Endothelial cell of umbilical vein (primary cell): ENCODE data around the gene TBC1D24. TPM values are rescaled to one million over a fixed set of nuclear protein-coding genes. Genes with fewer than 3 reads are reported as not detected.

Experiments used
- BruUV-seq: library from RNA; stranded (reverse); fragments of 400-500 nt; replicated peaks from 2 replicates; lab custom pipeline; 2021; lab: Mats Ljungman, UMichigan
- CTCF ChIA-PET: fragments of 300-600, 350-600 bp; sonication (Branson Sonifier 250); formaldehyde crosslinking; loops from one replicate; lab custom pipeline; 2021; ENCODE audit warnings: antibody characterized with exemption, inconsistent platforms; lab: Charles Lee
- POLR2A ChIA-PET: fragments of 300-600, 350-600 bp; sonication (Branson Sonifier 250); formaldehyde crosslinking; loops from one replicate; lab custom pipeline; 2021; ENCODE audit warnings: antibody characterized with exemption, inconsistent platforms; lab: Charles Lee
- DNase-seq: peaks from one replicate; pipeline ENCODE4 v3.0.0-alpha.2; 2011; ENCODE audit warnings: low read depth, low spot score
- FAIRE-seq: peaks from 2 replicates; lab custom pipeline; 2011; peaks lifted over from hg19 to GRCh38; lab: Jason Lieb, UNC
- H2AFZ ChIP-seq: 2 replicates; pipeline ENCODE4 v1.6.0; 2012; ENCODE audit warnings: low read depth, low read length, control low read depth, inconsistent platforms
- H3K27ac ChIP-seq: 2 replicates; pipeline ENCODE4 v1.5.1; 2011; ENCODE audit warnings: low read depth, mild to moderate bottlenecking, control low read depth, low read length, moderate library complexity; ENCODE audit not compliant: insufficient read depth
- H3K27me3 ChIP-seq, 2 experiments: 2 replicates each; pipeline versions ENCODE4 v1.6.0 to v1.6.1; 2011; ENCODE audit warnings: low read length in 2 of 2, mixed read lengths in 1 of 2; ENCODE audit not compliant: control insufficient read depth in 2 of 2, insufficient read depth in 2 of 2
- H3K36me3 ChIP-seq, 2 experiments: 2 replicates in 1 of 2; 3 replicates in 1 of 2; pipeline ENCODE4 v1.5.1; 2011; ENCODE audit warnings: low read length in 2 of 2, mild to moderate bottlenecking in 1 of 2, moderate library complexity in 1 of 2; ENCODE audit not compliant: control insufficient read depth in 2 of 2, insufficient read depth in 2 of 2; ENCODE audit errors: extremely low read depth in 1 of 2
- H3K4me1 ChIP-seq: 3 replicates; pipeline ENCODE4 v1.5.1; 2011; ENCODE audit warnings: mild to moderate bottlenecking, low read length; ENCODE audit not compliant: control insufficient read depth, insufficient read depth; ENCODE audit errors: extremely low read depth
- H3K4me2 ChIP-seq: 2 replicates; pipeline ENCODE4 v1.6.1; 2011; ENCODE audit warnings: low read length, control low read depth, mixed read lengths; ENCODE audit not compliant: insufficient read depth
- H3K4me3 ChIP-seq, 3 experiments: fragments of 200-600 bp in 1 of 3; sonication (generic), shearing (Covaris generic) in 1 of 3; replicated peaks in 1 of 3; 2 replicates each; pipeline ENCODE4 v1.5.1; 2011 to 2016; ENCODE audit warnings: control low read depth in 3 of 3, low read length in 3 of 3, mild to moderate bottlenecking in 2 of 3, inconsistent platforms in 1 of 3, low read depth in 1 of 3, moderate library complexity in 1 of 3; ENCODE audit not compliant: insufficient read depth in 1 of 3
- H3K79me2 ChIP-seq: 2 replicates; pipeline ENCODE4 v1.6.0; 2012; ENCODE audit warnings: low read length, inconsistent platforms; ENCODE audit not compliant: control insufficient read depth, insufficient read depth
- H3K9ac ChIP-seq: replicated peaks from 2 replicates; pipeline ENCODE3; 2011; ENCODE audit warnings: low read length, control low read depth; ENCODE audit not compliant: insufficient read depth; ENCODE audit errors: extremely low read depth
- H3K9me1 ChIP-seq: replicated peaks from 3 replicates; pipeline ENCODE4 v1.6.0; 2011; ENCODE audit warnings: mild to moderate bottlenecking, low read length; ENCODE audit not compliant: control insufficient read depth, insufficient read depth; ENCODE audit errors: extremely low read depth
- H3K9me3 ChIP-seq: replicated peaks from 2 replicates; pipeline ENCODE4 v1.5.1; 2012; ENCODE audit warnings: low read length, inconsistent platforms; ENCODE audit not compliant: control insufficient read depth, insufficient read depth
- H4K20me1 ChIP-seq: replicated peaks from 2 replicates; pipeline ENCODE3; 2011; ENCODE audit warnings: mild to moderate bottlenecking, low read length; ENCODE audit not compliant: control insufficient read depth, insufficient read depth; ENCODE audit errors: extremely low read depth
- GATA2 ChIP-seq: IDR thresholded peaks from 2 replicates; pipeline ENCODE4 v1.7.0; 2011; ENCODE audit warnings: low read depth, mild to moderate bottlenecking, moderate library complexity, mixed read lengths, low read length; ENCODE audit not compliant: insufficient read length, insufficient read depth
- JUN ChIP-seq: IDR thresholded peaks from 2 replicates; pipeline ENCODE4 v1.6.1; 2011; ENCODE audit warnings: borderline replicate concordance, low read depth; ENCODE audit not compliant: insufficient read length, insufficient read depth
- MYC ChIP-seq: IDR thresholded peaks from one replicate; pipeline ENCODE4 v1.6.1; 2011; ENCODE audit warnings: mild to moderate bottlenecking, low read depth, low read length
- POLR2A ChIP-seq: IDR thresholded peaks from 2 replicates; pipeline ENCODE4 v1.6.1; 2012; ENCODE audit warnings: low read depth, mild to moderate bottlenecking, control low read depth, low read length
- POLR2AphosphoS5 ChIP-seq: IDR thresholded peaks from 2 replicates; pipeline ENCODE4 v1.6.1; 2012; ENCODE audit warnings: low read depth, mild to moderate bottlenecking, control low read depth, low read length, moderate library complexity; ENCODE audit not compliant: insufficient read depth
- dilution Hi-C: fragments of 300-500 bp; cut with MboI; formaldehyde crosslinking; loops from one replicate; pipeline ENCODE4 v1.15.0; 2019; ENCODE audit warnings: low sequenced_read_pairs; ENCODE audit not compliant: extremely low pct_ligation_motif_present
- intact Hi-C: fragments of 100-400 bp; cut with micrococcal nuclease; formaldehyde crosslinking; loops from one replicate; pipeline ENCODE4 v1.10.0; 2022
- polyA plus RNA-seq, 4 experiments: library from polyadenylated mRNA; depleted of rRNA in 3 of 4; stranded (reverse) in 3 of 4; unstranded in 1 of 4; fragments of >200 nt; gene quantifications; 2 replicates each; pipeline versions ENCODE4 v1.2.1 to v1.2.3, GENCODE V29; 2011 to 2012; ENCODE audit warnings: missing spikeins in 1 of 4
- total RNA-seq: library from RNA; stranded (reverse); gene quantifications from 2 replicates; pipeline ENCODE4 v1.2.3, GENCODE V29; 2021
- TF ChIP-seq, protein P1 (sequence below): IDR thresholded peaks from 2 replicates; pipeline ENCODE4 v1.6.1; 2011; ENCODE audit not compliant: insufficient read depth, insufficient read length
- TF ChIP-seq, protein P2 (sequence below), 2 donors: IDR thresholded peaks; 1 replicate in 1 of 2; 2 replicates in 1 of 2; pipeline ENCODE4 v1.5.1; 2011; ENCODE audit warnings: low read length in 2 of 2, mild to moderate bottlenecking in 2 of 2, moderate library complexity in 2 of 2, control low read depth in 1 of 2, inconsistent platforms in 1 of 2, low read depth in 1 of 2; ENCODE audit not compliant: insufficient read depth in 1 of 2; ENCODE audit errors: extremely low read depth in 1 of 2

The TBC1D24 gene
- total and polyA plus RNA-seq, 2 donors (not counting 3 experiments of a cell fraction or from before 2014, with no cell fraction given) = 8.1 to 22.8 TPM

DNA sequence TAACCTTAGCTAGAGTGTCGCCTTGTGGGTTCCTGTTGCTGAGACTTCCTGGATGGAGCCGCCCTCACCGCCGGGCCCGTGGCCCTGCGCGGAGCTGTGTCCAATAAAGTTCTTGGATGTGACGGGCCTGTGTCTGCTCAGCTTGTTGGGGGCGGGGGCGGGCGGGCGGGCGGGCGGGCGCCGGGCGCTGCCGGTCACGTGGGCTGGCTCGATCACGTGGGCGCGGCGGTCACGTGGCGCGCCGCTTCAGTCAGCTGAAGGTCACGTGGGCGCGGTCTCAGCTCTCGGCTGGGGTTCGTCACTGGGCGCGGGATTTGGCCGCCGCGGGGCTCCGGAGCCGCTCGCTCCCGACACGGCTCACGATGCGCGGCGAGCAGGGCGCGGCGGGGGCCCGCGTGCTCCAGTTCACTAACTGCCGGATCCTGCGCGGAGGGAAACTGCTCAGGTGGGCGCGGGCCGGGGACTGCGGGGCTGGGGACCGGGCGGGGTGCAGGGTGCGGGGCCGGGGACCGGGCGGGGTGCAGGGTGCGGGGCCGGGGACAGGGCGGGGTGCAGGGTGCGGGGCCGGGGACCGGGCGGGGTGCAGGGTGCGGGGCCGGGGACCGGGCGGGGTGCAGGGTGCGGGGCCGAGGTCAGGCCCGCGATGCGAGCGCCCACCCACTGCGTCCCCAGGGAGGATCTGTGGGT, 45.3 kb downstream of the TBC1D24 start, which contains the start of gene AMDHD2:
TSS of gene AMDHD2 (plus strand) at position 275 of the 687 bp plus-strand sequence. CDS start at position 363, 88 bp downstream.
- peaks cover 2% of the 10 kb centered on the region for H4K20me1 ChIP-seq
- H3K9ac ChIP-seq = peak within 1 kb of the TSS; percentile 72
- H3K4me3 ChIP-seq = peak within 1 kb of the TSS; percentile 48 to 59 (median 55)
- no peaks in the 10 kb centered on the region for H3K27me3 ChIP-seq
- H3K9me3 ChIP-seq = no peaks in the 10 kb centered on the region
- peaks cover 52% of the 10 kb centered on the region for H3K79me2 ChIP-seq
- ChIA-PET CTCF (interaction anchor here (0.7 to 1.0 kb wide), 3 partner anchors 11 to 19 kb away, joined by 3 read pairs; partner anchors contain the start of gene CEMP1), POLR2A (interaction anchor here (0.6 to 1.4 kb wide), 5 partner anchors 9 to 365 kb away, joined by 3 to 6 read pairs (median 5); partner anchors contain the start of genes CCNF, CEMP1 and TRAF7)
- dilution Hi-C loops = no loop called here
- intact Hi-C loops = no loop called here
- H3K9me1 ChIP-seq = no peaks in the 10 kb centered on the region
- H3K36me3 ChIP-seq = peaks cover 7 to 15% of the 10 kb centered on the region in 2 experiments
- no peak within 1 kb of the TSS for H2AFZ ChIP-seq
- BruUV-seq = no TSS peak
- peak; percentile 84 for DNase-seq
- H3K27ac ChIP-seq = peak within 1 kb of the TSS; percentile 38
- peaks cover 30% of the 10 kb centered on the region for H3K4me1 ChIP-seq
- peak; percentile 62 for FAIRE-seq
- TF ChIP-seq JUN (no peak), POLR2AphosphoS5 (peak; percentile 98), GATA2 (no peak), MYC (no peak), POLR2A (peak; percentile 84)
- TF ChIP-seq, protein P1, sequence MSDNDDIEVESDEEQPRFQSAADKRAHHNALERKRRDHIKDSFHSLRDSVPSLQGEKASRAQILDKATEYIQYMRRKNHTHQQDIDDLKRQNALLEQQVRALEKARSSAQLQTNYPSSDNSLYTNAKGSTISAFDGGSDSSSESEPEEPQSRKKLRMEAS = peak; percentile 99
- TF ChIP-seq, protein P2, sequence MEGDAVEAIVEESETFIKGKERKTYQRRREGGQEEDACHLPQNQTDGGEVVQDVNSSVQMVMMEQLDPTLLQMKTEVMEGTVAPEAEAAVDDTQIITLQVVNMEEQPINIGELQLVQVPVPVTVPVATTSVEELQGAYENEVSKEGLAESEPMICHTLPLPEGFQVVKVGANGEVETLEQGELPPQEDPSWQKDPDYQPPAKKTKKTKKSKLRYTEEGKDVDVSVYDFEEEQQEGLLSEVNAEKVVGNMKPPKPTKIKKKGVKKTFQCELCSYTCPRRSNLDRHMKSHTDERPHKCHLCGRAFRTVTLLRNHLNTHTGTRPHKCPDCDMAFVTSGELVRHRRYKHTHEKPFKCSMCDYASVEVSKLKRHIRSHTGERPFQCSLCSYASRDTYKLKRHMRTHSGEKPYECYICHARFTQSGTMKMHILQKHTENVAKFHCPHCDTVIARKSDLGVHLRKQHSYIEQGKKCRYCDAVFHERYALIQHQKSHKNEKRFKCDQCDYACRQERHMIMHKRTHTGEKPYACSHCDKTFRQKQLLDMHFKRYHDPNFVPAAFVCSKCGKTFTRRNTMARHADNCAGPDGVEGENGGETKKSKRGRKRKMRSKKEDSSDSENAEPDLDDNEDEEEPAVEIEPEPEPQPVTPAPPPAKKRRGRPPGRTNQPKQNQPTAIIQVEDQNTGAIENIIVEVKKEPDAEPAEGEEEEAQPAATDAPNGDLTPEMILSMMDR (IDR thresholded peaks at IDR 0.05; ENCODE audit: extremely low read depth in 1 of 2, insufficient read depth in 1 of 2, low read depth in 1 of 2, low read length in 2 of 2) = no peak
- peak within 1 kb of the TSS; percentile 71 for H3K4me2 ChIP-seq
